ENCODE measurements around the gene TSPAN17. TPM values are rescaled to one million over a fixed set of nuclear protein-coding genes. Genes with fewer than 3 reads are reported as not detected.

The TSPAN17 gene
- total and polyA plus RNA-seq, 9 of the 15 experiments (the other 6 are each of a cell fraction or from before 2014, with no cell fraction given) = 0.73 to 58.3 (median 34.5) TPM

DNA sequence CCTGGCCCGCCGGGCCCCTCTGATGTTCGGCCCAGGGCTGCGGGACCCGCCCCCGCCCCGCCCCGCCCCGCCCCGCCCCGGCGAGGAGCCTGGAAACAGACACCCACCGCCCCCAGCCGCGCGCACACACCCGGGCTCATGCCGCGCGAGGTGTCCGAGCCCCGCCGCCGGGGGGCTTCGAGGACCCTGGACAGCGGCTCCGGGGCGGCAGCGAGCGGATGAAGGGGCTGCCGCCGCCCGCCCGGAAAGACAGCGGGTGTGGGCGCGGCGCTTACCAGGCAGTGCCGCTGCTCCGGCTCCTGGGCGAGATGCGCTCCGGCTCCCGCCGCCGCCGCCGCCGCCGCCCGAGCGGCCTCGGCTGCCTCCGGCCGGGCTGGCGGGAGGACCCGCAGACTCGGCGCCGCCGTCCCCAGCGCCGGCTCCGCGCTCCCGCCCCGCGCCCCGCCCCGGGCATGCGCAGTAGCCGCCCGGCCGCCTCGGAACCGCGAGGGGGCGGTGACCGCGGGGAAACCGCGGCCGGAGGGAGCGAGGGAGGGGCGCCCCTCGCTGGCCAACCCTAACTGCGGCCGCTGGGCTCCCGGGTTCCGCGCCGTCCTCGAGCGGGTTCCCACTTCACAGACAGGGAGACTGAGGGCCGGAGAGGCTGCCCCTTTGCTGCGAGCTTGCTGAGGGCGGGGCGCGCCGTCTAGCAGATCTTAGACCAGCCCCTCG lies 37.4 kb upstream of the TSPAN17 start, which contains the start of gene GPRIN1 (continued):
- TF ChIP-seq LARP7 (IDR thresholded peaks at IDR 0.05) (no peak), HNRNPK (IDR thresholded peaks at IDR 0.05; ENCODE audit: low read depth, low read length, poor library complexity, severe bottlenecking) (no peak), COPS2 (conservative IDR thresholded peaks at IDR 0.05) (no peak), ELF2 (CRISPR knock-in tag; IDR thresholded peaks at IDR 0.05) (no peak), ZNF143 (CRISPR knock-in tag; IDR thresholded peaks at IDR 0.05) (no peak), CEBPB (tag; IDR thresholded peaks at IDR 0.05) (no peak), SLC30A9 (CRISPR knock-in tag; IDR thresholded peaks at IDR 0.05) (no peak), ZNF644 (tag; IDR thresholded peaks at IDR 0.05; ENCODE audit: low read depth) (no peak), CBFA2T3 (IDR thresholded peaks at IDR 0.05) (no peak), PCBP2 (IDR thresholded peaks at IDR 0.05; ENCODE audit: low read depth, low read length, poor library complexity, severe bottlenecking) (no peak), TAF1 (IDR thresholded peaks at IDR 0.05; ENCODE audit: control insufficient read depth, extremely low read depth, insufficient read depth, low read length, severe bottlenecking) (no peak), EP400 (IDR thresholded peaks at IDR 0.05) (no peak), JUND (IDR thresholded peaks at IDR 0.05; ENCODE audit: borderline replicate concordance, low read depth, low read length) (no peak), JUND (tag; IDR thresholded peaks at IDR 0.05; ENCODE audit: borderline replicate concordance, low read depth, low read length) (no peak), PTTG1 (tag; IDR thresholded peaks at IDR 0.05; ENCODE audit: low read depth) (no peak), XRCC3 (IDR thresholded peaks at IDR 0.05) (no peak)
- TF ChIP-seq, protein P1, sequence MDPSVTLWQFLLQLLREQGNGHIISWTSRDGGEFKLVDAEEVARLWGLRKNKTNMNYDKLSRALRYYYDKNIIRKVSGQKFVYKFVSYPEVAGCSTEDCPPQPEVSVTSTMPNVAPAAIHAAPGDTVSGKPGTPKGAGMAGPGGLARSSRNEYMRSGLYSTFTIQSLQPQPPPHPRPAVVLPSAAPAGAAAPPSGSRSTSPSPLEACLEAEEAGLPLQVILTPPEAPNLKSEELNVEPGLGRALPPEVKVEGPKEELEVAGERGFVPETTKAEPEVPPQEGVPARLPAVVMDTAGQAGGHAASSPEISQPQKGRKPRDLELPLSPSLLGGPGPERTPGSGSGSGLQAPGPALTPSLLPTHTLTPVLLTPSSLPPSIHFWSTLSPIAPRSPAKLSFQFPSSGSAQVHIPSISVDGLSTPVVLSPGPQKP (CRISPR knock-in tag; IDR thresholded peaks at IDR 0.05) = no peak
- TF ChIP-seq, protein P2, sequence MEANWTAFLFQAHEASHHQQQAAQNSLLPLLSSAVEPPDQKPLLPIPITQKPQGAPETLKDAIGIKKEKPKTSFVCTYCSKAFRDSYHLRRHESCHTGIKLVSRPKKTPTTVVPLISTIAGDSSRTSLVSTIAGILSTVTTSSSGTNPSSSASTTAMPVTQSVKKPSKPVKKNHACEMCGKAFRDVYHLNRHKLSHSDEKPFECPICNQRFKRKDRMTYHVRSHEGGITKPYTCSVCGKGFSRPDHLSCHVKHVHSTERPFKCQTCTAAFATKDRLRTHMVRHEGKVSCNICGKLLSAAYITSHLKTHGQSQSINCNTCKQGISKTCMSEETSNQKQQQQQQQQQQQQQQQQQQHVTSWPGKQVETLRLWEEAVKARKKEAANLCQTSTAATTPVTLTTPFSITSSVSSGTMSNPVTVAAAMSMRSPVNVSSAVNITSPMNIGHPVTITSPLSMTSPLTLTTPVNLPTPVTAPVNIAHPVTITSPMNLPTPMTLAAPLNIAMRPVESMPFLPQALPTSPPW (CRISPR knock-in tag; IDR thresholded peaks at IDR 0.05) = peak; percentile 78
- TF ChIP-seq, protein P3, sequence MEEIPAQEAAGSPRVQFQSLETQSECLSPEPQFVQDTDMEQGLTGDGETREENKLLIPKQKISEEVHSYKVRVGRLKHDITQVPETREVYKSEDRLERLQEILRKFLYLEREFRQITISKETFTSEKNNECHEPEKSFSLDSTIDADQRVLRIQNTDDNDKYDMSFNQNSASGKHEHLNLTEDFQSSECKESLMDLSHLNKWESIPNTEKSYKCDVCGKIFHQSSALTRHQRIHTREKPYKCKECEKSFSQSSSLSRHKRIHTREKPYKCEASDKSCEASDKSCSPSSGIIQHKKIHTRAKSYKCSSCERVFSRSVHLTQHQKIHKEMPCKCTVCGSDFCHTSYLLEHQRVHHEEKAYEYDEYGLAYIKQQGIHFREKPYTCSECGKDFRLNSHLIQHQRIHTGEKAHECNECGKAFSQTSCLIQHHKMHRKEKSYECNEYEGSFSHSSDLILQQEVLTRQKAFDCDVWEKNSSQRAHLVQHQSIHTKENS (CRISPR knock-in tag; IDR thresholded peaks at IDR 0.05) = no peak
- TF ChIP-seq, protein P4, sequence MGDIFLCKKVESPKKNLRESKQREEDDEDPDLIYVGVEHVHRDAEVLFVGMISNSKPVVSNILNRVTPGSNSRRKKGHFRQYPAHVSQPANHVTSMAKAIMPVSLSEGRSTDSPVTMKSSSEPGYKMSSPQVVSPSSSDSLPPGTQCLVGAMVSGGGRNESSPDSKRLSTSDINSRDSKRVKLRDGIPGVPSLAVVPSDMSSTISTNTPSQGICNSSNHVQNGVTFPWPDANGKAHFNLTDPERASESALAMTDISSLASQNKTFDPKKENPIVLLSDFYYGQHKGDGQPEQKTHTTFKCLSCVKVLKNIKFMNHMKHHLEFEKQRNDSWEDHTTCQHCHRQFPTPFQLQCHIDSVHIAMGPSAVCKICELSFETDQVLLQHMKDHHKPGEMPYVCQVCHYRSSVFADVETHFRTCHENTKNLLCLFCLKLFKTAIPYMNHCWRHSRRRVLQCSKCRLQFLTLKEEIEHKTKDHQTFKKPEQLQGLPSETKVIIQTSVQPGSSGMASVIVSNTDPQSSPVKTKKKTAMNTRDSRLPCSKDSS (IDR thresholded peaks at IDR 0.05; ENCODE audit: low read depth, partially characterized antibody) = no peak
